HL-60/S4 treated with retinoic acid at 250 ng/mL for 4 days and 3 days (cell line): ENCODE measurements around the gene RNASE8.

Source experiments
- in situ Hi-C: fragments of 300-500 bp; cut with MboI; formaldehyde crosslinking; loops from 2 replicates; pipeline ENCODE4 v1.7.0; 2022; ENCODE audit warnings: low sequenced_read_pairs

RNASE8 gene

GRCh38 chr14:21050597-21050996, 7.0 kb upstream of the RNASE8 start:
- in situ Hi-C loops, result no loop called here

DNA sequence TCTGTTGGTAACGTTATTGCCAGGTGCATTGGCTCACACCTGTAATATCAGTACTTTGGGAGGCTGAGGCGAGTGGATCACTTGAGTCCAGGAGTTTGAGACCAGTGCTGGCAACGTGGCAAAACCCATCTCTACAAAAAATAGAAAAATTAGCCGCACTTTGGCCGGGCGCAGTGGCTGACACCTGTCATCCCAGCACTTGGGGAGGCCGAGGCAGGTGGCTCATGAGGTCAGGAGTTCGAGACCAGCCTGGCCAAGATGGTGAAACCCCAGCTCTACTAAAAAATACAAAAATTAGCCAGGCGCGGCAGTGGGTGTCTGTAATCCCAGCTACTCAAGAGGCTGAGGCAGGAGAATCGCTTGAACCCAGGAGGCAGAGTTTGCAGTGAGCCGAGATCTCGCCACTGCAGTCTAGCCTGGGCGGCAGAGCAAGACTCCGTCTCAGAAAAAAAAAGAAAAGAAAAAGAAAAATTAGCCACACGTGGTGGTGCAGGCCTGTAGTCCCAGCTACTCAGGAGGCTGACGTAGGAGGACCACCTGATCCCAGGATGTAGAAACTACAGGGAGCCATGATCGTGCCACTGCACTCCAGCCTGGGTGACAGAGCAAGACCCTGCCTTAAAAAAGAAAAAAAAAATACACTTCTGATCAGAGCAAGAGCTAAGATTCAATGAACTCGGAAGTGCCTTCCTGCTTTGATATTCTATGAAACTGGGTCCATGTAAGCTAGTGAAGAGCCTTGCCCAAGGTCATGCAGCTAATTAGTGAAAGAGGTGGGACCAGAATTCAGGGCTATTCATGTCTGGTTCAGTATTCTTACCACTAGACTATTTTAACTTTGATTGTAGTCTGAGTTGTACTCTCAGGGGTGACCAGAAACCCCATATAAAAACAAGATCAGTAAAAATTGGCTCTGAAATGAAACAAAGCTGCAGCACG, 4.2 kb upstream of the RNASE8 start:
- in situ Hi-C loops, result no loop called here

DNA sequence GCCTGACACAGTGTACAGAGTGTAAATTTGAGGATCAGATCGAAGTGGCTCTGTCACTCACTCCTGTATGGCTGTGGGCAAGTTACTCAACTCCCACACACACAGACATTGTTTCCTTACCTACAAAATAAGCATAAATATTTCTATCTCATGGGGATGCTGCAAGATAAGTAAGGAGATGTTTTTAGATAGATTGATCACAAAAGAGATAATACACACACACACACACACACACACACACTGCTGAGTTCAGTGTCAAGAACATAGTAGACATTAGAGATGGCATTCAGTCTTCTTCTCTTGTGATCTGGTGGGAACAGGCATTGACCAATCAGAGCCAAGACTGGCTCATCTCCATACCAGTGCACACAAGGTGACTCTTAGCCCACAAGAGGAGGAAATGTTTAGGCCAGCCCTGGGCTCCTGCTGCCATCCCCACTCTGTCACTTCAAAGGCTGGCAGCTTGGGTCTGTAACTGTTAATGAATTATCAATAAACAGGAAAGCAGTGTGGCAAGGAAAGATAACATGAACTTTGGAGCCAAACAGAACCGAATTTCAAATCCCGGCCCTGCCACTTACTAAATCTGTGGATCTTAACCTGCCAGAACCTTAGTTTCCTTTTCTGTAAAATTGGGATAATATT, 3.4 kb upstream of the RNASE8 start:
- in situ Hi-C loops, result no loop called here

GRCh38 chr14:21054768-21055145, 2.9 kb upstream of the RNASE8 start:
- in situ Hi-C loops, result no loop called here

GRCh38 chr14:21055432-21056117, 2.0 kb upstream of the RNASE8 start:
- in situ Hi-C loops, result no loop called here

- in situ Hi-C loops, result no loop called here
Observed at GRCh38 chr14:21056520-21057163, 980 bp upstream of the RNASE8 start.

- in situ Hi-C loops, result no loop called here
Observed at GRCh38 chr14:21058903-21059302, 1.3 kb downstream of the RNASE8 start.

DNA sequence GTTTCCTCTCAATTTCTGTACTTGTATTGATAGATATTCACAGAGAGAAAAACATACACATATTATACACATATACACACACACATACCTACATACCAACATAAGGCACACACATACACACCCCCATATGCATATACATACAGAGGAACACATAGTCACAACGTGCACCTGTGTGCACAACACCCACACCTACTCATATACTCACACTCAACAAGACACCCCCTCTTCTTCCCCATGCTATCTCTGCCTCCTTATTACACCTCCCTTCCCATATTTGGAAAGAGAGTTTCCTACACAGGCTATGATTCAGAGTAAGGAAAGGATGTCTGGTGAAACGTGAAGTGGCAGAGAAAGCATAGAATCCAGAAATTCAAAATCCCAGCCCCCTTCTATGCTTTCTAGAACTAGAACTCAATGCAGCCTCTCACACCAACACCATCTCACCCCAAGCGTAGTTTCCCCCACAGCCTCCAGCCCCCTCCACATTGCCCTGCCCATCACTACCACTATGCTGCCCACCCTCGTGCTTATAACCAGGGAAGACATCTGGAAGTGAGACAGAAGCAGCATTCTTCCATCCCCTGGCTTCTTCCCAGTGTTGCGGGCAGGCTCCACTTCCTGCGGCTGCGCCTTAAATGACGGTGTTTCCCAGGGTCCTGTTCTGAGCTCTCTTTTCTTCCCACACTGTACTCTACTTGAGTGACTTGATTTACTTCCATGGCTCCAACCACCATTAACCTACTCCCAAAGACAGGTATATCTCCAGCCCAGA, 2.4 kb downstream of the RNASE8 start:
- in situ Hi-C loops, result no loop called here

- in situ Hi-C loops, result no loop called here
Observed at GRCh38 chr14:21060614-21061346, 3.2 kb downstream of the RNASE8 start.

DNA sequence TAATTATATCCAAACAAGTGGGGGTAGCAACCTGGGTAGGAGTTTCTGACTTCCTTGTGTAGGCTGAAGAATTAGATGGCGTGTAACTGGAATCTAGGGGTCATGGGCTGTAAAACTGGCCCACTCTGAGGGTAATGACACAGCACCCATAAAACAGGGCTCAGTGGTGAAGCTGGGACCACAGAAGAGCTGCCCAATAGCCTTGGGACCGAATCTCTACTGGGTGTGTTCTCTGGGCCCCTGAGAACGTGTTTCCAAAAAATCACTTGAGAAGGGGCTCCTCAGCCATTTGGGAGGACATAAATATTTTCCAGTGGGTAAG, 3.7 kb downstream of the RNASE8 start:
- in situ Hi-C loops, result no loop called here

DNA sequence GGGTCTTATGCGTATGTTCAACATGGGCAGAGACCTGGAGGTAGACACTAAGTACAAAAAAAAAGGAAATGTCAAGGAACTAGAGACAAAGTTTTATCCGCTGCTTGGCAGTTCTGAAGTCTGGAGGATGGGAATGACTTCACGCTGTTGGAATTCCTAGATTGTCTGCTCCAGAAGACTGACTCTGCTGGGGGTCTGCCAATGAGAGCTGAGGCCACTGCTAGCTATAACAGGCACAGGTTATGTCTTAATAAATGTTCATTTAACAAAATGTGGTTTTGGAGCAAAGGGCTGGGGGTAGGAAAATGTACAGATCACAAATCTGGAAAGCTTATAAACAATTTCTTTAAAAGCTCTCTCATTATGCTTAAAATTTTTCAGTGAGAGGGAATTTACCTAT, 5.9 kb downstream of the RNASE8 start:
- in situ Hi-C loops, result no loop called here

DNA sequence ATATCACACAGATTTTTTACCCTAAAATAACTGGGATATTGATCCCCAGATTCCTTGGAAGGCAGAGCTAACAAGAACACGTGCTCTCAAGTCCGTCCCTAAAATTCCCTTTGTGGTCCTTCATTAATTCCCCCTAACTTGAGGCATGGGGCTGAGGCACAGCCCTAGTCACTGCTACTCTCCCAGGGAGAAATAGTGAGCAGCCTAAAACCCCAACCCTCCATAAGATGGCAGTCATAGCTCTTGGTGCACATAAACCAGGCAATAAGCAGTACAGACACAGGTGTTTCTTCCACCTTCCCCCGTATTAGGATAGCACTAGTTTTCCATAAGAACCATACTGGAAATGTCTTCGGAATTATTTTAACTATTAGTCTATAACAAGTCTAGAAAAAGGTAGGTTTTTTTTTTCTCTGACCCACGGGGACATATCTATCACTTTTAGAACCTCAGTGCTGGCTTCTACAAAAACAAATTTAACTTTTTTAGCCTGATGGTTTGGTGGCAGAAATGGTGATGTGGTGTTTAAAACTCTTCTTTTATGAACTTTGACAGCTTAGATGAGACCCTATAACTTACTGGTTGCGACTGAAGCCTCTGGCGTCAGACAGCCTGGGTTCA, 9.4 kb downstream of the RNASE8 start:
- in situ Hi-C loops, result no loop called here

- in situ Hi-C loops, result no loop called here
Observed at GRCh38 chr14:21068521-21069387, 11.1 kb downstream of the RNASE8 start.

GRCh38 chr14:21069388-21070082, 11.9 kb downstream of the RNASE8 start:
- in situ Hi-C loops, result no loop called here

GRCh38 chr14:21070083-21070609, 12.5 kb downstream of the RNASE8 start, which contains the start of gene ARHGEF40:
TSS of gene ARHGEF40 (plus strand) at chr14:21070304. CDS start at chr14:21070397, 93 bp downstream.
- in situ Hi-C loops, result no loop called here

DNA sequence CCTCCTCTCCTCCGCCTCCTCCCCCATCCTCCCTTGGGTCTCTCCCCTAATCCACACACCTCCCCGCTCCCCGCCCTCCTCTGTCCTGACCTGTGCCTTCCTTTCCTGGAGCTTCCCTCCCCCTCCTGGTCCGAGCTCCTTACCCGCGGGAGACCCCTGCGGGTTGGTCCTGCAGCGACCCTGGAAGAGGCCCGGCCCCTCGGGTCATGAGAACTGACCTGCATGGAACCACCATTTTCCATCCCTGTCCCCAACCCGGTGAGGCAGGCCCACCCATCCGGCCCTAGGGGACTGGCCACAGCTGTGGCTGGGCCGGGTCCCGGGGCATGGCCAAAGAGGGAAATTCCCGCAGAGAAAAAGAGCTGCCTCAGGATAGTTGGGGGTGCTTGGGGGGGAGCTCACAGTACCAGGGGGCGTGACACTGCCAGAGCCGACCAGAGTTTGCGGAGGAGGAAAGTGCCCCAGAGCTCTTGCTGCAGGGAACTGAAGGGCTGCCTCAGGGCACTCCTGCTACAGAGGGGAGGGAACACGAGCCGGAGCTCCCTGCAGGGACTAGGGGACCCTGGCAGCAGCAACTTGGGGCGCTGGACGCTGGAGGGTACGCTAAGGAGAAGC, 13.1 kb downstream of the RNASE8 start:
- in situ Hi-C loops, result no loop called here
